B cell (primary cell): Measurements from ENCODE around the gene LELP1. TPM values are rescaled to one million over a fixed set of nuclear protein-coding genes. Genes with fewer than 3 reads are reported as not detected.

Source experiments
- ATAC-seq: fragments of 200-7000 bp; cut with Tn5 transposase; one replicate; pipeline ENCODE4 v1.10.0; 2021; ENCODE audit warnings: low read depth, mild to moderate bottlenecking, moderate number of reproducible peaks, moderate library complexity
- CTCF ChIA-PET: fragments of 350-600 bp; sonication (Branson Sonifier 250); formaldehyde crosslinking; loops from one replicate; lab custom pipeline; 2021; ENCODE audit warnings: antibody characterized with exemption, inconsistent platforms; lab: Charles Lee
- POLR2A ChIA-PET: fragments of 350-600 bp; sonication (Branson Sonifier 250); formaldehyde crosslinking; loops from one replicate; lab custom pipeline; 2021; ENCODE audit warnings: antibody characterized with exemption; lab: Charles Lee
- DNase-seq: peaks from one replicate; pipeline ENCODE4 v3.0.0; 2013
- H2AFZ ChIP-seq: 2 replicates; pipeline ENCODE4 v1.6.1; 2012; ENCODE audit warnings: mild to moderate bottlenecking, low read depth, low read length; ENCODE audit not compliant: insufficient read depth, poor library complexity, severe bottlenecking
- H3K27ac ChIP-seq, 2 donors: 1 replicate in 1 of 2; 2 replicates in 1 of 2; pipeline ENCODE4 v1.5.1; 2012 to 2013; ENCODE audit warnings: low read length in 2 of 2, mild to moderate bottlenecking in 2 of 2, moderate library complexity in 1 of 2
- H3K27me3 ChIP-seq, 4 experiments: fragments of 200-600 bp in 1 of 4; sonication (generic) in 1 of 4; replicated peaks in 1 of 4; 1 replicate in 2 of 4; 2 replicates in 2 of 4; pipeline versions ENCODE4 v1.6.1 to v1.7.0; 2013 to 2016; ENCODE audit warnings: low read length in 3 of 4, mild to moderate bottlenecking in 2 of 4, mixed read lengths in 1 of 4, moderate library complexity in 1 of 4; ENCODE audit not compliant: insufficient read depth in 4 of 4, control insufficient read depth in 3 of 4; ENCODE audit errors: control extremely low read depth in 1 of 4
- H3K36me3 ChIP-seq, 2 experiments: replicated peaks in 1 of 2; 1 replicate in 1 of 2; 2 replicates in 1 of 2; pipeline versions ENCODE4 v1.6.1 to v1.7.1; 2013; ENCODE audit warnings: low read length in 1 of 2; ENCODE audit not compliant: insufficient read depth in 2 of 2, control insufficient read depth in 1 of 2; ENCODE audit errors: control extremely low read depth in 1 of 2, extremely low read depth in 1 of 2
- H3K4me1 ChIP-seq, 2 donors: fragments of 200-600 bp in 1 of 2; sonication (generic) in 1 of 2; 1 replicate in 1 of 2; 2 replicates in 1 of 2; pipeline versions ENCODE4 v1.5.1 to v1.6.1; 2013 to 2017; ENCODE audit warnings: low read length in 2 of 2; ENCODE audit not compliant: control insufficient read depth in 2 of 2, insufficient read depth in 2 of 2
- H3K4me2 ChIP-seq: replicated peaks from 2 replicates; pipeline ENCODE3; 2012; ENCODE audit warnings: mild to moderate bottlenecking, low read depth, low read length; ENCODE audit not compliant: poor library complexity, severe bottlenecking
- H3K4me3 ChIP-seq, 5 experiments: fragments of 200-600 bp in 1 of 5; sonication (generic) in 1 of 5; 1 replicate in 3 of 5; 2 replicates in 2 of 5; pipeline versions ENCODE4 v1.5.1 to v1.7.0; 2011 to 2016; ENCODE audit warnings: low read length in 4 of 5, mild to moderate bottlenecking in 4 of 5, low read depth in 2 of 5, control low read depth in 1 of 5, moderate library complexity in 1 of 5; ENCODE audit not compliant: insufficient read depth in 1 of 5; ENCODE audit errors: control extremely low read depth in 1 of 5, extremely low read depth in 1 of 5
- H3K79me2 ChIP-seq: fragments of 200-600 bp; sonication (generic); one replicate; pipeline ENCODE4 v1.6.0; 2016; ENCODE audit warnings: low read length; ENCODE audit not compliant: control insufficient read depth, insufficient read depth
- H3K9ac ChIP-seq: fragments of 200-600 bp; sonication (generic); 2 replicates; pipeline ENCODE4 v1.6.1; 2017; ENCODE audit warnings: mild to moderate bottlenecking, low read length, moderate library complexity
- H3K9me3 ChIP-seq, 3 donors: one replicate each; pipeline versions ENCODE4 v1.6.1 to v1.7.1; 2013; ENCODE audit warnings: low read length in 2 of 3; ENCODE audit not compliant: control insufficient read depth in 2 of 3, insufficient read depth in 1 of 3; ENCODE audit errors: control extremely low read depth in 1 of 3
- H4K20me1 ChIP-seq: 2 replicates; pipeline ENCODE4 v1.6.0; 2012; ENCODE audit warnings: mild to moderate bottlenecking, low read length; ENCODE audit not compliant: insufficient read depth, control insufficient read depth, poor library complexity, severe bottlenecking
- H3K27ac Mint-ChIP-seq: one replicate; pipeline ENCODE4 v1.8.0; 2021; ENCODE audit warnings: mixed read lengths
- H3K27me3 Mint-ChIP-seq: one replicate; pipeline ENCODE4 v1.8.0; 2021; ENCODE audit warnings: mixed read lengths
- H3K4me1 Mint-ChIP-seq: one replicate; pipeline ENCODE4 v1.8.0; 2021; ENCODE audit warnings: mixed read lengths
- H3K4me3 Mint-ChIP-seq: one replicate; pipeline ENCODE4 v1.8.0; 2021; ENCODE audit warnings: mixed read lengths
- H3K9me3 Mint-ChIP-seq: one replicate; pipeline ENCODE4 v1.8.0; 2022; ENCODE audit warnings: mixed read lengths; ENCODE audit not compliant: insufficient read depth
- CTCF ChIP-seq: fragments of 200-600 bp; IDR thresholded peaks from one replicate; pipeline ENCODE4 v1.8.0; 2022; ENCODE audit warnings: antibody characterized with exemption, mild to moderate bottlenecking
- EZH2 ChIP-seq: IDR thresholded peaks from 2 replicates; pipeline ENCODE4 v1.6.1; 2012; ENCODE audit warnings: borderline replicate concordance, low read depth, mild to moderate bottlenecking, moderate library complexity, low read length; ENCODE audit not compliant: insufficient read depth, poor library complexity, severe bottlenecking
- WGBS: methylation state at CpG from one replicate; pipeline ENCODE4 v1.1.5; 2013; ENCODE audit warnings: missing lambda C conversion rate; ENCODE audit not compliant: insufficient coverage; 5-methylcytosine and 5-hydroxymethylcytosine counted together
- intact Hi-C: fragments of 100-400 bp; cut with micrococcal nuclease; formaldehyde crosslinking; loops from one replicate; pipeline ENCODE4 v1.10.0; 2022
- polyA plus RNA-seq: library from polyadenylated mRNA; depleted of rRNA; stranded (reverse); fragments of >200 nt; gene quantifications from 2 replicates; pipeline ENCODE4 v1.2.3, GENCODE V29; 2012
- total RNA-seq, 2 donors: library from RNA; stranded (reverse); fragments of 120-200 nt in 1 of 2; gene quantifications; 1 replicate in 1 of 2; 2 replicates in 1 of 2; pipeline versions ENCODE4 v1.2.3 to v1.2.4, GENCODE V29; 2013 to 2022

Gene LELP1
- total and polyA plus RNA-seq, 2 donors (not counting 1 experiment from before 2014, with no cell fraction given) = not detected

DNA sequence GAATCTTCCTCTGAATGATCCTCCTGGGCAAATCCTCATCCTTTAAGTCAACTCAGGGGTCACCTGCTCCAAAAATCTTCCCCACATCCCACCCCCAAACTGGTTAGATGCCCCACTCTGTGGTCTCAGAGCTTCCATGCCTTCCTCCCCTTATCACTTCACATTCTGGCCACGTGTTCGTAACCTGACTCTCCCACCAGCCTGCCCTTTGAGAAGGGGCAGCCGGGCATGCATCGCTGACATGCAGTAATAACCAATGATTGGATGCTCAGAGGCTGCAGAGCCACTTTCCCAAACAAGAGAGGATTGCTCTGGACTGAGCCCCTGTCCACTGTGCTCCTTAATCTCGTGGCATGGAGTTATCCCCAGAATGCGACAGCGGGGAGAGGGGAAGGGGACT lies 7.0 kb downstream of the LELP1 start:
- TF ChIP-seq EZH2 (no peak), CTCF (no peak)
- ChIA-PET CTCF (no interaction called here), POLR2A (no interaction called here)
- ATAC-seq (no peak), DNase-seq (no peak)
- H3K27ac Mint-ChIP-seq = no peak overlapping the region
- no peaks in the 10 kb centered on the region for H3K4me1 ChIP-seq
- no peak overlapping the region for H2AFZ ChIP-seq
- H3K4me1 Mint-ChIP-seq = no peaks in the 10 kb centered on the region
- H3K4me2 ChIP-seq = no peak overlapping the region
- intact Hi-C loops = no loop called here
- H3K27me3 ChIP-seq = peaks cover 0 to 9% (median 0%) of the 10 kb centered on the region in 4 experiments
- no peak overlapping the region for H3K9ac ChIP-seq
- 75% methylated on average over 7 of the region's 7 CpGs for WGBS
- peaks cover 45% of the 10 kb centered on the region for H3K27me3 Mint-ChIP-seq
- no peaks in the 10 kb centered on the region for H3K36me3 ChIP-seq
- no peaks in the 10 kb centered on the region for H3K9me3 ChIP-seq
- H4K20me1 ChIP-seq = no peaks in the 10 kb centered on the region
- no peaks in the 10 kb centered on the region for H3K9me3 Mint-ChIP-seq
- H3K27ac ChIP-seq = no peak overlapping the region
- no peak overlapping the region for H3K4me3 ChIP-seq
- H3K4me3 Mint-ChIP-seq = no peak overlapping the region
- no peaks in the 10 kb centered on the region for H3K79me2 ChIP-seq

DNA sequence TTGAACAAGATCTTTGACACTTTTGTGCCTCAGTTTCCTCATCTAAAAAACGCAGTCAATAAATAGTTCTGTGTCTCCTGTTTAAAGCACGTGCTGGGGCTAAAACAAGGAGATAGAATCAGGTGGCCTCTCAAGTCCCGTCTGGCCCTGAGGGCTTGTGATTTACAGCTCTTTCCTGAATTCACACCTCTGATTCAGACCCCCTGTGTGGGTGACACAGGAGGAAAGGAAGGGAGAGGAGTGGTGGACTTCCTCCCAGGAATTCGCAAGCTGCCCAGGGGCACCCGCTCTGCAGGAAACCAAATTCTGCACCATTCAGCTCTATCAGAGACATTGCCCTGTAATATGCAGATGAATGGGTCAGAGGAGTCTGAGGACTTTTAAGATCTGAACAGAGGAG lies 9.0 kb downstream of the LELP1 start:
- ATAC-seq = no peak

More for the DNA sequence above, 9.0 kb downstream of the LELP1 start:
- Histone ChIP-seq H3K4me1 (no peaks in the 10 kb centered on the region), H3K27me3 (peaks cover 0 to 13% (median 0%) of the 10 kb centered on the region in 4 experiments), H3K36me3 (no peaks in the 10 kb centered on the region), H3K79me2 (no peaks in the 10 kb centered on the region), H3K4me3 (no peak overlapping the region), H3K4me2 (no peak overlapping the region), H3K27ac (no peak overlapping the region), H4K20me1 (no peaks in the 10 kb centered on the region), H3K9ac (no peak overlapping the region), H2AFZ (no peak overlapping the region), H3K9me3 (no peaks in the 10 kb centered on the region)
- Mint-ChIP-seq H3K4me3 (no peak overlapping the region), H3K27me3 (peaks cover 40% of the 10 kb centered on the region), H3K4me1 (no peaks in the 10 kb centered on the region), H3K9me3 (no peaks in the 10 kb centered on the region), H3K27ac (no peak overlapping the region)
- intact Hi-C loops = no loop called here
- TF ChIP-seq EZH2 (no peak), CTCF (no peak)
- POLR2A ChIA-PET = no interaction called here
- CTCF ChIA-PET = no interaction called here
- no peak for DNase-seq
- 30% methylated on average over 3 of the region's 5 CpGs for whole genome bisulfite sequencing
